ENCODE data around the gene USP49.

Gene USP49

DNA sequence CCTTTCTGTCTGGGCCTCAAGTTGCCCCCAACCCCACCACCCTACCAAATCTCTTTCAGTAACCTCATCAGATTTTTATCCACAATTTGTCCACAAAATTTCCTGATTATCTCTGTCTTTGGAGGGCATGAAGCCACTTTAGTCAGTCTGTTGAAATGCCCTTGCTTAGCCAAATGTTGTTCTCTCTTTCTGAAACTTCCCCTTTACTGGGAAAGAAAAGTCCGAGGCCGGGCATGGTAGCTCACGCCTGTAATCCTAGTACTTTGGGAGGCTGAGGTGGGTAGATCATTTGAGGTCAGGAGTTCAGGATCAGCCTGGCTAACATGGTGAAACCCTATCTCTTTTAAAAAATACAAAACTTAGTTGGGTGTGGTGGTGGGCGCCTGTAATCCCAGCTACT is 73.9 kb downstream of the USP49 start:
- TF ChIP-seq GATA2 (IDR thresholded peaks at IDR 0.05; ENCODE audit: low read depth, low read length) (no peak), GATA3 (IDR thresholded peaks at IDR 0.05; ENCODE audit: low read depth, low read length) (no peak)

DNA sequence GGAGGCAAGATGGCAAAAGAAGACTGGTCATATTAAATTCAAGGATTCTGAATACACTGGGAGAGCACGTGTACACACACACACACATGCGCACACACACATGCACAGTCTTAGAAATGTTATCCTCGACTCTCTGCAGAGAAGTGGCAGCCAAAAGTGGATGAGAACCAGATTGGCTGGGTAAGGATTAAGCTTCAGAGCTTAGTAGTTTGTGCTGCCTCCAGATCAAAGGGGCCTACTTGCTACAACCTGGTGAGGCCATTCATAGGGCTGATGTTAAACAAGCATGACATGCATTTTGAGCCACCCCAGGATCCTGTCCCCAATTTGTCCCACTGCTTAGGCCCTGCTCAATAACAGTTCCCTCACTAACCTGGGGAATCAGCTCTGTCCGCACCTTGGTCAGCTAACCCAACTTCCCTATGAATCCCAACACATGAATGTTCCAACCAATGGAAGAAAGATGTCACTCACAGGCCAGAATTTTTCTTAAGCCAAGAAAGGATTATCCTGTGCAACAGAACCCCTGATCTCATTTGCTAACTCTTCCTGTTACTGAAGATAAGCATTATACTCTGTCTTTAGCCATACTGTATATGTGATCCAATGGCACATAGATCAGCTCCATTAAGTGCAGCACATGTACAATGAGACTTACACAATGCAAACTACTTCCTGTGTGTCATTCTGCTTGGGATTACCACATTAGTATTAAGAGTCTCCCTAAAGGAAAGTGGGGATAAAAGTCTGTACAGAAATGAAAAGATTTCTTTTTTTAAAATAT is 76.7 kb downstream of the USP49 start:
- TF ChIP-seq GATA3 (IDR thresholded peaks at IDR 0.05; ENCODE audit: low read depth, low read length) = no peak
- TF ChIP-seq GATA2 (IDR thresholded peaks at IDR 0.05; ENCODE audit: low read depth, low read length) = no peak

DNA sequence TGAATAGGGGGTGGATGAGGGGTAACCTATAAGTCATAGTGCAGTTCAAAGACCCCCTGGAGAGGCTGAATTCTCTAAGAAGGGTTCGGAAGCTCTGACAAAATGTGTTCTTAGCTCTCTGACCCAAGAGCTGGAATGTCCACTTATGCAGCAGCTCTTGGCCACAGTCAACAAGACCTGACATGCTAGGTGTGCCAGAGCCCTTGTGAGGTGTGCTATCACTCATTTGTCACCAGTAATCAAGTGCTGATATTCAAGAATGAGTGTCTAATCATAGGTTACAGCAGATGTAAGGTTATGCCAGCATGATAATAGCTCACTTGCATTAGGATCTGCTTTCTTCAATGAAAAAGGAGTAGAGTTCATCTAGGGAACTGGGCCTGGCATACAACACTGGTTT is 79.6 kb downstream of the USP49 start:
- TF ChIP-seq GATA3 (IDR thresholded peaks at IDR 0.05; ENCODE audit: low read depth, low read length) (no peak), GATA2 (IDR thresholded peaks at IDR 0.05; ENCODE audit: low read depth, low read length) (no peak)

DNA sequence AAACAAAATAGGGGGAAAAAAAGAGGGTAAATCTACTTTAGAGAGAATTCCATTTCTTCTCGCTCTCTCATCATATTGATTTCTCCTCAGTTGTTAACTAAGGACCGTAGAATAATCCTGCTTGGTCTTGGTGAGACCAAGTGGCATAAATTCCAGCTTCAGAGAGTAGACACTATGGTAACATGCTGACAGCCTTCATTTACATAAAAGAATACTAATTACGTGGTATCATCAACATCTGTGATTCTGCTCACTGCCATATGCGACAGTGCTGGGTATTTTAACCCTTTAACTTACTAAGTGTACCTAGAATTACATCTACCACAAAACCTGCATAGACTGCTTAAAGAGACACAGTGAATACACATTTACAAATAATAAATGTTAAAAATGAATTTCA is 80.5 kb downstream of the USP49 start:
- TF ChIP-seq GATA2 (IDR thresholded peaks at IDR 0.05; ENCODE audit: low read depth, low read length) (no peak), GATA3 (IDR thresholded peaks at IDR 0.05; ENCODE audit: low read depth, low read length) (no peak)

DNA sequence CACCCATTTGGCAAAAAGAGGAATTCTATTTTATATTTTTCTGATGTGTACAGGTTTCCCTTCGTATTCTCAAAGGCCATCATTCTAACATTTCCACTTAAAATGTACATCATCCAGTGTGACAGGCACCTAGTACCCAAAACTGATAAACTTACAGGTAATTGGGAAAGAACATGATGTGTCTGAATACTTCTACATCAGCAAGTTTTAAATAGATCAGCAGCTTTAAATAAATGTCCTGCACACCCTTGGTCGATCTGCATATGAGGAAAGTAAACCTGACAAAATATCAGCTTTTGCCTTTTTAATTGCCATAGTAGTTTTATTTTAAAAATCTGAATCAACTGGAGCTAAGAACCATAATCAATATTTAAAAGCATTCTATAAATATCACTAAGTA is 81.2 kb downstream of the USP49 start:
- TF ChIP-seq GATA3 (IDR thresholded peaks at IDR 0.05; ENCODE audit: low read depth, low read length) (no peak), GATA2 (IDR thresholded peaks at IDR 0.05; ENCODE audit: low read depth, low read length) (no peak)

DNA sequence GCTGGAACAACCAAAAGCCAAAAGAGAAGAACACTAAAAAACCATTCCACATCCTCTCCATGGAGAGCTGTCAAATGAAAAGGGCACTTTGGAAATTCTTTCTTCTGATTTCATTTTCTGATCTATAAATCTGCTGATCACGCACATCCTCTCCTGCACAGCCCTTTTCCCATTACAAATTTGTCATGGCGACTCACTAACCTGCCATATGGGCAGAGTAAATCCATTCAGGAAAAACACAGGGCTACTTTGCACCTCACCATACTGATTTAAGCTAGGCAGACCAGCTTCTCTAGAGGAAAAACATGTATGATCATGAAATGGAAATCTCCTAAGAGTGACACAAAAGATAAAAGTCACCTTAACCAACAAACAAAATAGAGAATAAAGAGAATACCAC is 81.7 kb downstream of the USP49 start:
- TF ChIP-seq GATA3 (IDR thresholded peaks at IDR 0.05; ENCODE audit: low read depth, low read length) (no peak), GATA2 (IDR thresholded peaks at IDR 0.05; ENCODE audit: low read depth, low read length) (no peak)

DNA sequence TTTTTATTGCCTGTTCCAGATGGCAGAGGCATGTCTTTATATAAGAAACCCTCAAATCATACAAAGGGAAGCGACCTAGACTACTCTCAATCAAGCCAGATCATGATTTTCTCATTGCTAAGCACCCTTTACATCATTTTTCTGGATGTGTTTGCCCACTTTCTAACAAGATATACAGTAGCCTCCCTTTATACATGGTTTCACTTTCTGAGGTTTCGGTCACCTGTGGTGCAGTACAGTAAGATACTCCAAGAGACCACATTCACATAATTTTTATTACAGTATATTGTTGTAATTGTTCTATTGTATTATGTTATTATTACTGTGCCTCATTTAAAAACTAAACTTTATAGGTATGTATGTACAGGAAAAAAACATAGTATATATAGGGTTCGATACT is 84.1 kb downstream of the USP49 start:
- no peak for TF ChIP-seq GATA2 (IDR thresholded peaks at IDR 0.05; ENCODE audit: low read depth, low read length)
- no peak for TF ChIP-seq GATA3 (IDR thresholded peaks at IDR 0.05; ENCODE audit: low read depth, low read length)

DNA sequence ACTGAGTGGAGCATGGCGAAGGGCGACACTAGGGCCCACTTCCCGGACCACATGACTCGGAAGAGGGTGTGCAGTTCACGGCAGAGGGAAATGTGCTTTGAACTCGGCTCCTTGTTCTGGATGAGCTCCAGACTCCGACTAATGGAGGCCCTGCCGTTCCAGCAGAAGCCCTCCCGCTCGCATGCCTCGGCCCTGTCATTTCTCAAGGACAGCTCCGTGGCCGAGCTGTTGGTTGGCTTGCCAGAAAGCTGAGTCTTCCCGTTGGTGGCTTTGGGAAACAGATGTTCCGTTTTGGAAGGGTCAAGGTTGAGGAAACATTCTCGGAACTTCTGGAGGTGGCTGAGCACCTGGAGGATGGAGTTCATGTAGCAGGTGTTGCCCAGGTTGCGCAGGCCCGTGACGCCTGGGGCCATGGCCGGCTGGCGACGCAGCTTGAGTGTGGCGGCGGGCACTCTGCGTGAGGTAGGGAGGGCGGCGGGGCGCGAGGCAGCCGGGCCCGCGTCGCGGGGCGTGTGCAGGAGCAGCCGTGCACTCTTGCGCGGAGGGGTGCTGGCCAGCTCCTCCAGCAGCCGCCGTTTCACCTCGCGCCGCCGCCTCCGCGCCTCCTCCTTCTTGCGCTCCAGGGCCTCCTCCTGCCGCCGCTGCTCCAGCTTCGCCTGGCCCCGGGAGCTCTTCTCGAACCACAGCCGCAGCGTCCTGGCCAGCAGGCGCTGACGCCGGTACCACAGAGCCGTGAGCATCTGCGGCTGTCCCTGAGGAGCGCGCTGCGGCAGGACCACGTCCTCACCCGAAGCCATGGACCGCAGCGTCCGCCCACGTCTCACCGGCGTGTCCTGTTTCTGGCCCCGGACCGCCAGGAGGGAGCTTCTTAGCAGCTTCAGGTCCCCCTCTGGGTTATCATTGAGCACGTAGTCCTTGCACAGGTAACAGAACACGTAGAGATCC is 89.1 kb downstream of the USP49 start:
- TF ChIP-seq GATA2 (IDR thresholded peaks at IDR 0.05; ENCODE audit: low read depth, low read length) (no peak), GATA3 (IDR thresholded peaks at IDR 0.05; ENCODE audit: low read depth, low read length) (no peak)

DNA sequence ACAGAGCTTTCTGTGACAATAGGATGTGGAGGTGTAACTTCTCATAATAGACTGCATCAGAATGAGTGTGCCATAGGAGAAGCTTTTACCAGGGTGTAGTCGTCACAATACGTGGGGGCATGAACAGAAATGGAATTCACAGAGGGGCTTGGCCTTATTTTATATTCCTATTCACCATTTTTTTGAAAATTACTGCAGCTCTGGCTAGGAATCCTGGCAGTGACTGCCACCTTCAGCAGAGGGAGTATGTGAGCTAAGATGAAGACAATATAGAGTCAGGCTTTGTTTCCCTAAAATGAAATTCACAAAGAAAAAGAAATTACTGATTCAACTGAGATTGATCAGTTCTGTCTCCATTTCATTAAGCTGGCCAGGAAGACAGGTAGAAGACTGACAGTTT is 93.8 kb downstream of the USP49 start:
- TF ChIP-seq GATA3 (IDR thresholded peaks at IDR 0.05; ENCODE audit: low read depth, low read length) = no peak
- no peak for TF ChIP-seq GATA2 (IDR thresholded peaks at IDR 0.05; ENCODE audit: low read depth, low read length)

DNA sequence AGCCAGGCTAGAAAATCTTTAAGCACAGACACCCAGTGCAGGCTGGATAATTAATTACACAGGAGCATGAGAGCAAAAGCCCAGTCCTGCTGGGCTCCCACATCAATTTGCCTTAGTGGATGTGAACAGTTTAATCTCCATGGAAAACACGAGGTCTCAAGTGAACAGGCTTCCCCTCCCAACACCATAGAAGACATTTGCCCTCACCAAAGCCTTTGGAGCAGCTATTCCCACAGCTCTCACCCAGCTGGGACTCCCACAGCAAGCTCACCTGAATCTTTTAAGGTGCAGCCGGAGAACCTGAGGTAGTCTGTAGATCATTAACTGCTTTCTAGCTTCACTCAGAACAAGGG is 95.6 kb downstream of the USP49 start:
- TF ChIP-seq GATA3 (IDR thresholded peaks at IDR 0.05; ENCODE audit: low read depth, low read length) (no peak), GATA2 (IDR thresholded peaks at IDR 0.05; ENCODE audit: low read depth, low read length) (no peak)

DNA sequence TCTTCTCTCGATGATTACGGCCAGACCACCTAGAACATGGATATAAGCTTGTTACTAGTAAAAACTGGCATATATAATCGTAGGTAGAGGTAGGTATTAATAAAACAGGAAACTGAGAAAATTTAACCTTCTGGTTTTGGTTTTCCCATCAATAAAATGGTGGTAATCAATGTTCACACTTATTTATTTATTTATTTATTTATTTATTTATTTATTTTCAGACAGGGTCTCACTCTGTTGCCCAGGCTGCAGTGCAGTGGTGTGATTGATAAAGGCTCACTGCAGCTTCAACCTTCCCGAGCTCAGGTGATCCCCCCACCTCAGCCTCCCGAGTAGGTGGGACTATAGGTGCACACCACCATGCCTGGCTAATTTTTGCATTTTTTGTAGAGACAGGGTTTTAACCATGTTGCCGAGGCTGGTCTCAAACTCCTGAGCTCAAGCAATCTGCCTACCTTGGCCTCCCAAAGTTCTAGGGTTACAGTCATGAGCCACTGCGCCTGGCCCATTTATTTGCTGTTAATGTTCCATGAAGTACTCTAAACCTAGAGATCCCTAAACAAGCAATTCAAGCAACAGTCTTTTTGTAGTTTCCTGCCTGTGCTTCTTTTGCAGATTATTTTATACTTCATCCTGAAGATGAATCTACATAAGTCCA is 96.1 kb downstream of the USP49 start:
- no peak for TF ChIP-seq GATA2 (IDR thresholded peaks at IDR 0.05; ENCODE audit: low read depth, low read length)
- no peak for TF ChIP-seq GATA3 (IDR thresholded peaks at IDR 0.05; ENCODE audit: low read depth, low read length)

DNA sequence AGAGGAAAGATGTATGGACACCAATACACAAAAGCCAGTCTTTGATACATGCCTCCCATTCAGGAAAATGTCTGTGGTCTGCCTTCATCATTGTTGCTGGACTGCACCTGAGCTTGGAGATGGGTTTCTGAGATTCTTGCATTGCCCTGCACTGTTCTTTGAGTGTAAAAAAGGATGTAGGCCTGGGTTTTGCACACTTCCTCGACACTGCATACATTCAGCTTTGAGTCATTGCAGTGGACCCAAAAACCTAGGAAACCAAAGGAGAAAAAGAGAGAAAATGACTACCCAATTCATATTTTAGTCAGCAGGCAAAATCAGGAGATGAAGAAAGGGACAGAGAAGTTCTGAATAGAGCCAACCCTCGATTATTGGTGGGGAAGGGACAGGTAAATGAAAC is 98.7 kb downstream of the USP49 start:
- TF ChIP-seq GATA3 (IDR thresholded peaks at IDR 0.05; ENCODE audit: low read depth, low read length) (no peak), GATA2 (IDR thresholded peaks at IDR 0.05; ENCODE audit: low read depth, low read length) (no peak)

DNA sequence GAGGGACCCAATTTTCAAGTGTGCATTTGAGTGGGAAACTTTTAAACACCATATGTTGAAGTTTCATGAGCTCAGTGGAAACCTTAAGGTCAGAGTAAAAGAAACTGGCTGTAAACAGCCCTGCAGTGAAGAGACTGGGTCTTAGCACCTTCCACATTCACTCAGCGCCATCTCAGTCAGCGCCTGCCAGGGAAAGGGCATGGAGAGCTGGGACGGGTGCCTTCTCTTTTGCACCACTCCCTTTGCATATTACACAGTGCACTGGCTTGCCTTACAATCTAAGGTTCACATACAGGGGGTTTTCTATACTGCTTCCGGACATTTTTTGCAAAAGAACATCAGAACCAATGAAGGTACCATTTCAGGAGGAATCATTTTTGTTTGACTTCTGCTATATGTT is 103.2 kb downstream of the USP49 start:
- no peak for TF ChIP-seq GATA3 (IDR thresholded peaks at IDR 0.05; ENCODE audit: low read depth, low read length)
- no peak for TF ChIP-seq GATA2 (IDR thresholded peaks at IDR 0.05; ENCODE audit: low read depth, low read length)

DNA sequence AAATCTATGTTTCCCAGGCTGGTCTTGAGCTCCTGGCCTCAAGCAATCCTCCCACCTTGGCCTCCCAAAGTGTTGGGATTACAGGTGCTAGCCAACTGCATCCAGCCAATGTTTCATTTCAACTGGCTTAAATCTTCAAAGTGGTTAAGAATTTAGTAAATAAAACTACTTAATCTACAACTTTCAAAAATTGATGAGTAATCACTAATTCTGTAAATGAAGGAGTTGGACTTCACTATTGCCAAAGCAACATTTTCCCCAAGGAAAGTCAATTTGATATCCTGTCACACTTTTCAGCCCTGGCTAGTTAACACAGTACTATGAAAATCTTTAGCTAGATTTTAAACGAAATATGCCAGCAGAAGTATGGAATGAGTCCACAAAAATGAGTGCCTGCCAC is 103.9 kb downstream of the USP49 start:
- TF ChIP-seq GATA3 (IDR thresholded peaks at IDR 0.05; ENCODE audit: low read depth, low read length) = no peak
